Esophagus (tissue), 2 donors: ENCODE data around the gene GH2. TPM values are rescaled to one million over a fixed set of nuclear protein-coding genes. Genes with fewer than 3 reads are reported as not detected.
"Not testable (repeated sequence)": the region's sequence is repeated elsewhere in the genome, so short reads cannot be mapped to it uniquely, and the experiment has no call there.

Experiments used
- H3K27ac ChIP-seq, 2 donors: one replicate each; pipeline ENCODE4 v1.5.1; 2013; ENCODE audit warnings: low read depth in 2 of 2, mild to moderate bottlenecking in 2 of 2, inconsistent platforms in 1 of 2, low read length in 1 of 2, moderate library complexity in 1 of 2
- H3K27me3 ChIP-seq, 2 donors: one replicate each; pipeline ENCODE4 v1.6.1; 2013; ENCODE audit warnings: low read length in 2 of 2, control low read depth in 1 of 2, mild to moderate bottlenecking in 1 of 2; ENCODE audit not compliant: insufficient read depth in 2 of 2, control insufficient read depth in 1 of 2
- H3K36me3 ChIP-seq, 2 donors: one replicate each; pipeline ENCODE4 v1.6.1; 2013; ENCODE audit warnings: low read length in 1 of 2; ENCODE audit not compliant: control insufficient read depth in 2 of 2, insufficient read depth in 2 of 2
- H3K4me1 ChIP-seq, 2 donors: one replicate each; pipeline ENCODE4 v1.6.1; 2013; ENCODE audit warnings: low read length in 1 of 2; ENCODE audit not compliant: control insufficient read depth in 2 of 2, insufficient read depth in 2 of 2
- H3K4me3 ChIP-seq, 2 donors: one replicate each; pipeline ENCODE4 v1.5.1; 2013; ENCODE audit warnings: low read length in 2 of 2, mild to moderate bottlenecking in 2 of 2, low read depth in 1 of 2, moderate library complexity in 1 of 2
- H3K9me3 ChIP-seq, 2 donors: one replicate each; pipeline ENCODE4 v1.6.1; 2013; ENCODE audit warnings: mild to moderate bottlenecking in 2 of 2, low read depth in 1 of 2, low read length in 1 of 2, moderate library complexity in 1 of 2; ENCODE audit not compliant: control insufficient read depth in 2 of 2, insufficient read depth in 1 of 2
- WGBS, 2 donors: extraction: QIAGEN DNeasy Blood & Tissue Kit; methylation state at CpG; one replicate each; pipeline ENCODE4 v1.1.7; 2013; 5-methylcytosine and 5-hydroxymethylcytosine counted together
- polyA plus RNA-seq, 2 donors: library from polyadenylated mRNA; stranded (reverse); fragments of 200-250 nt; gene quantifications; one replicate each; pipeline ENCODE4 v1.2.3, GENCODE V29; 2013
- donor health status: healthy with polysubstance abuse.
- donor health status: Bipolar disorder and iron deficiency.

GH2 gene
- polyA plus RNA-seq, 2 donors: not detected

GRCh38 chr17:63914471-63914870 lies 32.7 kb upstream of the GH2 start:
- no peak overlapping the region for H3K4me3 ChIP-seq
- no peaks in the 10 kb centered on the region for H3K4me1 ChIP-seq
- 93 to 98% methylated on average over 7 of the region's 7 CpGs for WGBS, 2 donors
- no peak overlapping the region for H3K27ac ChIP-seq
- no peaks in the 10 kb centered on the region for H3K9me3 ChIP-seq
- no peaks in the 10 kb centered on the region for H3K36me3 ChIP-seq
- H3K27me3 ChIP-seq: no peaks in the 10 kb centered on the region

GRCh38 chr17:63911657-63912100 lies 29.9 kb upstream of the GH2 start:
- Histone ChIP-seq H3K9me3 (no peaks in the 10 kb centered on the region), H3K36me3 (no peaks in the 10 kb centered on the region), H3K4me1 (no peaks in the 10 kb centered on the region), H3K27me3 (no peaks in the 10 kb centered on the region), H3K4me3 (no peak overlapping the region), H3K27ac (no peak overlapping the region)
- WGBS, 2 donors: 36 to 46% methylated on average over 7 to 8 of the region's 8 CpGs

DNA sequence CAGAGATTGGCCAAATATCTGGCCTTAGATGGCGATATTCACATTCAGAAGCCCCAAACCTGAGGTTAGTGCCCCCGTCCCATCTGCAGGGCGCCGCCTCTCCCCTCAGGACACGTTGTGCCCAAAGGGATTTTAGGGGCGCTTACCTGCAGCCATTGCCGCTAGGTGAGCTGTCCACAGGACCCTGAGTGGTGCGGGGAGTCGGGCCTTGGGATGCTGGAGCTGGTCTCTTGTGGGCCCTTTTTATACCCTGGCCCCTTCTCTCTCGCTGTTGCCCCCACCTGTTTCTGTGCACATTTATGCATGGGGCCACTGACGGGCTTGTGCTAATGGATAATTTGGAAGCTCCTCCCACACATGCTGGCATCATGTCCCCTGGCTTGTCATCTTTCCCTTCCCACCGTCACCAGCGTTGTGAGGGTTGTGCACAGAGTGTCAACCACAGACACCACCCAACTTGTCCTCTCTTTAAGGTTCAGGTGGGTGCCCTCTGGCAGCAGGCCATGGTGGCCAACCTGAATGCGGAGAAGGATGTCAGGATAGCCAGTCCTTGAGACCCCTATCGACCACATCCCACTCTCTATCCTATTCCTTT lies 29.4 kb upstream of the GH2 start, which contains the start of gene CSHL1:
Gene CSHL1, minus strand, starts transcription at position 218 of the 595 bp plus-strand sequence. Its CDS starts 62 bp downstream, at position 156.
- 63 to 69% methylated on average over 15 of the region's 15 CpGs for WGBS, 2 donors
- no peak within 1 kb of the TSS for H3K27ac ChIP-seq
- H3K9me3 ChIP-seq: no peaks in the 10 kb centered on the region
- H3K4me3 ChIP-seq: no peak within 1 kb of the TSS
- no peaks in the 10 kb centered on the region for H3K4me1 ChIP-seq
- no peaks in the 10 kb centered on the region for H3K27me3 ChIP-seq
- H3K36me3 ChIP-seq: no peaks in the 10 kb centered on the region

DNA sequence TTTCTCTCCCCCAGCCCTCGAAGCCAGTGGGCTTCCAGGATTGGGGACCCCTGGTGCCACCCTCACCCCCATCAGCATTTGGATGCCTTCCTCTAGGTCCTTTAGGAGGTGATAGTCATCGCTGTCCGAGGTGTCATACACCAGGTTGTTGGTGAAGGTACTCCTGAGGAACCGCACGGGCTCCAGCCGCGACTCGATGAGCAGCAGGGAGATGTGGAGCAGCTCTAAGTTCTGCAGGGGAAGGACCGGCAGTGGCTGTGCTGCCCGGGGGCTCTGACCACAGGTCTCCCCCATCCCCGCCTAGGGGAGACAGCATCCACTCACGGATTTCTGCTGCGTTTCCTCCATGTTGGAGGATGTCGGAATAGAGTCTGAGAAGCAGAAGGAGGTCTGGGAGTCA lies 28.4 kb upstream of the GH2 start:
- Histone ChIP-seq H3K4me1 (no peaks in the 10 kb centered on the region), H3K9me3 (no peaks in the 10 kb centered on the region), H3K27ac (no peak overlapping the region), H3K4me3 (no peak overlapping the region), H3K36me3 (no peaks in the 10 kb centered on the region), H3K27me3 (no peaks in the 10 kb centered on the region)
- 79 to 85% methylated on average over 14 of the region's 14 CpGs for WGBS, 2 donors

DNA sequence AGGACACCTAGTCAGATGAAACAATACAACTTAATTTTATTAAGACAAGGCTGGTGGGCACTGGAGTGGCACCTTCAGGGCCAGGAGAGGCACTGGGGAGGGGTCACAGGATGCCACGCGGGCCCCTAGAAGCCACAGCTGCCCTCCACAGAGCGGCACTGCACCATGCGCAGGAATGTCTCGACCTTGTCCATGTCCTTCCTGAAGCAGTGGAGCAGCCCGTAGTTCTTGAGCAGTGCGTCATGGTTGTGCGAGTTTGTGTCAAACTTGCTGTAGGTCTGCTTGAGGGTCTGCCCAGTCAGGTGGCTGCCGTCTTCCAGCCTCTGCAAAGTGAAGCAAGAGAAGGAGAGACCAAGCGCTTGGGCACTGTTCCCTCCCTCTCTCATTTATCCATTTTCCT lies 27.8 kb upstream of the GH2 start:
- H3K4me1 ChIP-seq, H3K27me3 ChIP-seq, H3K4me3 ChIP-seq, H3K27ac ChIP-seq, H3K9me3 ChIP-seq, H3K36me3 ChIP-seq: not testable (repeated sequence)
- 89 to 91% methylated on average over 10 of the region's 10 CpGs for WGBS, 2 donors

DNA sequence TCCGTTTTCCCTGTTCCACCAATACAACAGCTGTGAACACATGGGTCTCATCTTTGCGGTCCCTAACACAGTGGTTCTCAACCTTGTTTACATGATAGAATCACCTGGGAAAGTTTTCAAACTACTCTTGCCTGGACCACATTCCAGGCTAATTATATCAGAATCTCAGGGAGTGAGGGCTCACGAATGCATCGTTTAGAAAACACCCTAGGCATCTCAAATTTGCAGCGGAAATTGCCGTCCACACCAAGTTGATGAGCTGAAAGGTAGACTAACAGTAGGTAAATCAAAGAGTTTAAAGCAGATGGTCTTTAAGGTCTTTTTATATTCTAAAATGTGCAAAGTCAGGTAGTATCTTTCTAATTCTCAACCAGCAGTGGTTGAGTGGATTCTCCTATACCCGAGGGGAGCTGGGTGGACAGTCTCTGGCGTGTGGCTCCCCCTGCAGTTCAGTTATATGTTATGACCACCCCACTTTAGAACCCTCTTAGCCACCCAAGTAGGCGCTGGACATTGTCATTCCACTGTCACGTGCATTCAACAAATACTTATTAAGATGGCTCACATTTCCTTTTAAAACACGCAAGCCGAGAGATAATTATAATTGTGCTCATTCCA lies 25.5 kb upstream of the GH2 start:
- not testable (repeated sequence) for H3K4me3 ChIP-seq, H3K4me1 ChIP-seq, H3K9me3 ChIP-seq, H3K27me3 ChIP-seq, H3K27ac ChIP-seq, H3K36me3 ChIP-seq
- 60 to 61% methylated on average over 10 to 11 of the region's 12 CpGs for WGBS, 2 donors

GRCh38 chr17:63904796-63905195 lies 23.1 kb upstream of the GH2 start:
- H3K9me3 ChIP-seq, H3K27ac ChIP-seq, H3K36me3 ChIP-seq, H3K4me3 ChIP-seq, H3K4me1 ChIP-seq, H3K27me3 ChIP-seq: not testable (repeated sequence)
- WGBS, 2 donors: 83 to 91% methylated on average over 8 of the region's 8 CpGs

- H3K36me3 ChIP-seq, H3K4me3 ChIP-seq, H3K27me3 ChIP-seq, H3K4me1 ChIP-seq, H3K9me3 ChIP-seq, H3K27ac ChIP-seq: not testable (repeated sequence)
- WGBS, 2 donors: 33 to 37% methylated on average over 5 of the region's 5 CpGs
These were observed 22.1 kb upstream of the GH2 start for GRCh38 chr17:63903787-63904201.

DNA sequence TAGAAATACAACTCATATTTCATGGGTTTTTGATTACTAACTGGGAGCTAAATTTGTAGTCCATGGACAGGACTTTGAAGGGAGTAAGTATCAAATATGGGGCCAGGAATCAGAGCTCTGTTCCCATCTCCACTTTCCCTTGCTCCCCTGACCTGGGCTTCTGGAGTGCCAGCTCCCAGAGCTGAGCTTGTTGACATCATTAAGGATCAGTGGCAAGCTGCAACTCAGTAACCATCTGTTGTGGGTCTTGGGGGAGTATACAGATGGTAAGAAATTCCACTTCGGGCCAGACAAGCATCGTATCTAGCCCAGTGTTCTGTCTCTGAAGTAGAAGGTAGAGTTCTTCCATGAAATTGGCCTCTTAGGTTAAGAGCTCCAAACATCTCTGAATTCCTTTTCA lies 20.2 kb upstream of the GH2 start:
- 87 to 88% methylated on average over 2 of the region's 2 CpGs for WGBS, 2 donors

More for the DNA sequence above, 20.2 kb upstream of the GH2 start:
- not testable (repeated sequence) for H3K9me3 ChIP-seq, H3K4me1 ChIP-seq, H3K27me3 ChIP-seq, H3K27ac ChIP-seq, H3K36me3 ChIP-seq, H3K4me3 ChIP-seq
